ENCODE measurements around the gene PDE5A.

Gene PDE5A

GRCh38 chr4:119510395-119511149 is 118.0 kb downstream of the PDE5A start:
- Histone ChIP-seq H3K27ac (ENCODE audit: poor library complexity, severe bottlenecking) (no peak overlapping the region), H3K36me3 (ENCODE audit: low read depth) (peaks cover 26% of the 10 kb centered on the region), H3K4me3 (ENCODE audit: severe bottlenecking) (no peak overlapping the region), H3K9me3 (ENCODE audit: severe bottlenecking) (no peaks in the 10 kb centered on the region), H3K27me3 (ENCODE audit: insufficient read depth, poor library complexity, severe bottlenecking) (no peaks in the 10 kb centered on the region), H3K4me1 (ENCODE audit: insufficient read depth, poor library complexity, severe bottlenecking) (no peaks in the 10 kb centered on the region)
- DNase-seq (ENCODE audit: low spot score) (no peak), ATAC-seq (ENCODE audit: low read depth) (no peak)
- no peak for TF ChIP-seq CTCF (IDR thresholded peaks at IDR 0.05; ENCODE audit: poor library complexity, severe bottlenecking)

GRCh38 chr4:119508281-119508680 is 120.3 kb downstream of the PDE5A start:
- peaks cover 11% of the 10 kb centered on the region for H3K36me3 ChIP-seq (ENCODE audit: low read depth)
- TF ChIP-seq CTCF (IDR thresholded peaks at IDR 0.05; ENCODE audit: poor library complexity, severe bottlenecking), result no peak
- ATAC-seq (ENCODE audit: low read depth), result no peak

GRCh38 chr4:119506806-119507205 is 121.8 kb downstream of the PDE5A start:
- Histone ChIP-seq H3K27me3 (ENCODE audit: insufficient read depth, poor library complexity, severe bottlenecking) (no peaks in the 10 kb centered on the region), H3K9me3 (ENCODE audit: severe bottlenecking) (no peaks in the 10 kb centered on the region), H3K36me3 (ENCODE audit: low read depth) (peaks cover 11% of the 10 kb centered on the region), H3K4me1 (ENCODE audit: insufficient read depth, poor library complexity, severe bottlenecking) (no peaks in the 10 kb centered on the region), H3K27ac (ENCODE audit: poor library complexity, severe bottlenecking) (no peak overlapping the region), H3K4me3 (ENCODE audit: severe bottlenecking) (no peak overlapping the region)
- no peak for TF ChIP-seq CTCF (IDR thresholded peaks at IDR 0.05; ENCODE audit: poor library complexity, severe bottlenecking)
- DNase-seq (ENCODE audit: low spot score) (no peak), ATAC-seq (ENCODE audit: low read depth) (no peak)

More at GRCh38 chr4:119508281-119508680, 120.3 kb downstream of the PDE5A start:
- Histone ChIP-seq H3K4me3 (ENCODE audit: severe bottlenecking) (no peak overlapping the region), H3K9me3 (ENCODE audit: severe bottlenecking) (no peaks in the 10 kb centered on the region), H3K27me3 (ENCODE audit: insufficient read depth, poor library complexity, severe bottlenecking) (no peaks in the 10 kb centered on the region), H3K27ac (ENCODE audit: poor library complexity, severe bottlenecking) (no peak overlapping the region), H3K4me1 (ENCODE audit: insufficient read depth, poor library complexity, severe bottlenecking) (no peaks in the 10 kb centered on the region)
- no peak for DNase-seq (ENCODE audit: low spot score)

GRCh38 chr4:119504616-119505015 is 124.0 kb downstream of the PDE5A start:
- no peaks in the 10 kb centered on the region for H3K4me1 ChIP-seq (ENCODE audit: insufficient read depth, poor library complexity, severe bottlenecking)
- H3K27ac ChIP-seq (ENCODE audit: poor library complexity, severe bottlenecking), result no peak overlapping the region
- no peaks in the 10 kb centered on the region for H3K9me3 ChIP-seq (ENCODE audit: severe bottlenecking)
- no peak for TF ChIP-seq CTCF (IDR thresholded peaks at IDR 0.05; ENCODE audit: poor library complexity, severe bottlenecking)
- peaks cover 15% of the 10 kb centered on the region for H3K36me3 ChIP-seq (ENCODE audit: low read depth)
- H3K4me3 ChIP-seq (ENCODE audit: severe bottlenecking), result no peak overlapping the region
- DNase-seq (ENCODE audit: low spot score) (no peak), ATAC-seq (ENCODE audit: low read depth) (no peak)
- no peaks in the 10 kb centered on the region for H3K27me3 ChIP-seq (ENCODE audit: insufficient read depth, poor library complexity, severe bottlenecking)

GRCh38 chr4:119501740-119502139 is 126.9 kb downstream of the PDE5A start:
- no peaks in the 10 kb centered on the region for H3K9me3 ChIP-seq (ENCODE audit: severe bottlenecking)
- H3K36me3 ChIP-seq (ENCODE audit: low read depth), result peaks cover 44% of the 10 kb centered on the region
- no peak overlapping the region for H3K4me3 ChIP-seq (ENCODE audit: severe bottlenecking)
- no peak for ATAC-seq (ENCODE audit: low read depth)
- no peaks in the 10 kb centered on the region for H3K27me3 ChIP-seq (ENCODE audit: insufficient read depth, poor library complexity, severe bottlenecking)
- H3K27ac ChIP-seq (ENCODE audit: poor library complexity, severe bottlenecking), result no peak overlapping the region
- no peak for TF ChIP-seq CTCF (IDR thresholded peaks at IDR 0.05; ENCODE audit: poor library complexity, severe bottlenecking)
- DNase-seq (ENCODE audit: low spot score), result no peak
- no peaks in the 10 kb centered on the region for H3K4me1 ChIP-seq (ENCODE audit: insufficient read depth, poor library complexity, severe bottlenecking)

All from RWPE2 (cell line).